K562 (cell line): ENCODE data around the gene EBF4. TPM values are rescaled to one million over a fixed set of nuclear protein-coding genes. Genes with fewer than 3 reads are reported as not detected.

Experiments
- ATF4 ChIP-seq: fragments of 450-650 bp; formaldehyde crosslinking; IDR thresholded peaks from 2 replicates; pipeline ENCODE4 v1.4.0; 2022; ENCODE audit warnings: mild to moderate bottlenecking, moderate library complexity
- BRCA1 ChIP-seq, 2 experiments: fragments of 450-650 bp in 1 of 2; sonication (generic) in 1 of 2; formaldehyde crosslinking in 1 of 2; IDR thresholded peaks; 2 replicates each; pipeline versions ENCODE4 v1.5.0 to v1.6.1; 2017 to 2020; ENCODE audit warnings: mild to moderate bottlenecking in 1 of 2, missing genetic modification reagents in 1 of 2
- E2F4 ChIP-seq: sonication (generic); formaldehyde crosslinking; IDR thresholded peaks from 2 replicates; pipeline ENCODE4 v1.8.0; 2022; ENCODE audit warnings: mild to moderate bottlenecking, low read depth, missing genetic modification reagents
- GABPB1 ChIP-seq: sonication (generic); formaldehyde crosslinking; IDR thresholded peaks from 2 replicates; pipeline ENCODE4 v1.8.0; 2022; ENCODE audit warnings: mild to moderate bottlenecking, missing genetic modification reagents
- HBP1 ChIP-seq: fragments of 450-650 bp; formaldehyde crosslinking; IDR thresholded peaks from 2 replicates; pipeline ENCODE4 v1.4.0; 2022; ENCODE audit warnings: missing genetic modification characterization
- HIVEP1 ChIP-seq: fragments of 250-450 bp; sonication (Bioruptor Pico); IDR thresholded peaks from 2 replicates; pipeline ENCODE4 v1.4.0; 2020; ENCODE audit warnings: mild to moderate bottlenecking
- KDM5B ChIP-seq: fragments of 200-600 bp; sonication (generic); IDR thresholded peaks from 2 replicates; pipeline ENCODE4 v1.6.1; 2012; ENCODE audit warnings: low read depth, mild to moderate bottlenecking, moderate library complexity, low read length, control low read depth, inconsistent platforms; ENCODE audit not compliant: insufficient replicate concordance
- KLF1 ChIP-seq: fragments of 450-650 bp; IDR thresholded peaks from 2 replicates; pipeline ENCODE4 v1.6.1; 2016; ENCODE audit warnings: missing genetic modification characterization, missing compliant biosample characterization
- NFIX ChIP-seq: fragments of 250-450 bp; sonication (Bioruptor Pico); IDR thresholded peaks from 2 replicates; pipeline ENCODE4 v1.4.0; 2020; ENCODE audit warnings: low read depth, mild to moderate bottlenecking, moderate library complexity
- PHF8 ChIP-seq: fragments of 200-600 bp; sonication (generic); IDR thresholded peaks from 2 replicates; pipeline ENCODE4 v1.6.1; 2012; ENCODE audit warnings: mixed run types, mild to moderate bottlenecking, inconsistent platforms, low read length, moderate library complexity, borderline replicate concordance
- POLR2A ChIP-seq: fragments of 450-650 bp; conservative IDR thresholded peaks from 2 replicates; pipeline ENCODE4 v1.6.1; 2016
- SNIP1 ChIP-seq: fragments of 450-650 bp; IDR thresholded peaks from 2 replicates; pipeline ENCODE4 v1.7.1; 2017; ENCODE audit warnings: low read depth, mild to moderate bottlenecking
- TBL1XR1 ChIP-seq, 2 experiments: IDR thresholded peaks; 2 replicates each; pipeline ENCODE4 v1.6.1; 2012; ENCODE audit warnings: improper control_type of control experiment in 2 of 2, low read length in 2 of 2, mild to moderate bottlenecking in 1 of 2
- THRA ChIP-seq: fragments of 450-650 bp; IDR thresholded peaks from 2 replicates; pipeline ENCODE4 v1.6.1; 2017; ENCODE audit warnings: mild to moderate bottlenecking, moderate library complexity
- XRCC4 ChIP-seq: IDR thresholded peaks from one replicate; pipeline ENCODE4 v1.6.1; 2011; ENCODE audit not compliant: insufficient read depth, insufficient read length; ENCODE audit errors: extremely low read depth
- ZBTB11 ChIP-seq, 3 experiments: fragments of 200-800 bp in 1 of 3; fragments of 250-450 bp in 1 of 3; fragments of 450-650 bp in 1 of 3; sonication (Bioruptor Pico) in 1 of 3; sonication (Bioruptor generic) in 1 of 3; formaldehyde crosslinking in 1 of 3; IDR thresholded peaks; 2 replicates each; pipeline versions ENCODE4 v1.6.1 to v1.8.0; 2016 to 2022; ENCODE audit warnings: mild to moderate bottlenecking in 2 of 3, missing genetic modification characterization in 2 of 3, missing compliant biosample characterization in 1 of 3, moderate library complexity in 1 of 3
- ZNF121 ChIP-seq: sonication (generic); formaldehyde crosslinking; conservative IDR thresholded peaks from 2 replicates; pipeline ENCODE4 v1.8.0; 2022; ENCODE audit warnings: missing genetic modification reagents
- ZNF589 ChIP-seq: fragments of 200-800 bp; sonication (Bioruptor generic); IDR thresholded peaks from 2 replicates; pipeline ENCODE4 v1.6.1; 2016; ENCODE audit warnings: low read depth, missing genetic modification characterization, missing compliant biosample characterization
- polyA plus RNA-seq, 8 experiments: library from polyadenylated mRNA; depleted of rRNA in 4 of 8; stranded (reverse) in 5 of 8; unstranded in 3 of 8; fragments of >200 nt; fragmentation: Nextera tagmentation in 2 of 8; fragmentation: Illumina TruSeq in 1 of 8; extraction: Ambion mirVana in 2 of 8; extraction: Trizol in 1 of 8; gene quantifications; 2 replicates each; pipeline versions ENCODE4 v1.2.1 to v1.2.3, GENCODE V29; 2011 to 2014; ENCODE audit warnings: inconsistent platforms in 1 of 8, missing spikeins in 1 of 8
- total RNA-seq, 7 experiments: library from RNA; depleted of rRNA in 6 of 7; stranded (reverse); fragments of >200 nt in 6 of 7; fragmentation: Illumina TruSeq in 2 of 7; extraction: Trizol in 2 of 7; gene quantifications; 2 replicates each; pipeline versions ENCODE4 v1.2.1 to v1.2.3, GENCODE V29; 2011 to 2021; ENCODE audit warnings: low replicate concordance in 1 of 7

The EBF4 gene
- total and polyA plus RNA-seq, 9 of the 15 experiments (the other 6 are each of a cell fraction or from before 2014, with no cell fraction given) = 0.09 TPM; not detected in 8

- TF ChIP-seq KDM5B (peak; percentile 95), BRCA1 (IDR thresholded peaks at IDR 0.05) (no peak), BRCA1 (CRISPR knock-in tag; IDR thresholded peaks at IDR 0.05) (no peak), KLF1 (tag) (no peak), PHF8 (peak; percentile 92; the same call in 1 of the 2 replicates), ZBTB11 (CRISPR knock-in tag; IDR thresholded peaks at IDR 0.05) (peak in 1 of 3 experiments; percentile 67; a peak in 1 of 6 replicates), THRA (no peak), GABPB1 (CRISPR knock-in tag) (peak; percentile 58; the same call in 1 of the 2 replicates), ZNF121 (CRISPR knock-in tag) (no peak), HBP1 (CRISPR knock-in tag) (no peak), SNIP1 (no peak), TBL1XR1 (IDR thresholded peaks at IDR 0.05; ENCODE audit: low read length in 2 of 2) (no peak; a peak in 1 of 4 replicates), XRCC4 (no peak), NFIX (no peak), E2F4 (CRISPR knock-in tag) (no peak), ATF4 (CRISPR knock-in tag) (no peak), HIVEP1 (no peak), ZNF589 (CRISPR knock-in tag) (no peak), POLR2A (peak; percentile 86)
Observed at GRCh38 chr20:2651772-2652723, 40.5 kb upstream of the EBF4 start, which contains the start of gene NOP56 (continued).
